Suprapubic skin (tissue), 4 donors: ENCODE data around the gene EIF4E3. TPM values are rescaled to one million over a fixed set of nuclear protein-coding genes. Genes with fewer than 3 reads are reported as not detected.

Experiments
- DNase-seq, 2 donors: peaks; one replicate each; pipeline ENCODE4 v3.0.0-alpha.2; 2019; ENCODE audit warnings: low spot score in 2 of 2
- H3K27ac ChIP-seq: fragments of 200-600 bp; sonication (generic); one replicate; pipeline ENCODE4 v1.5.1; 2019
- H3K27me3 ChIP-seq: fragments of 200-600 bp; sonication (generic); one replicate; pipeline ENCODE4 v1.5.1; 2019
- H3K36me3 ChIP-seq: fragments of 200-600 bp; sonication (generic); one replicate; pipeline ENCODE4 v1.5.1; 2019
- H3K4me1 ChIP-seq: fragments of 200-600 bp; sonication (generic); one replicate; pipeline ENCODE4 v1.5.1; 2019
- H3K4me3 ChIP-seq: fragments of 200-600 bp; sonication (generic); one replicate; pipeline ENCODE4 v1.5.1; 2019; ENCODE audit warnings: mild to moderate bottlenecking
- H3K9me3 ChIP-seq: fragments of 200-600 bp; sonication (generic); one replicate; pipeline ENCODE4 v1.5.1; 2019
- CTCF ChIP-seq, 2 donors: fragments of 200-600 bp in 1 of 2; fragments of 450-650 bp in 1 of 2; sonication (generic) in 1 of 2; IDR thresholded peaks; one replicate each; pipeline ENCODE4 v1.5.1; 2016 to 2019; ENCODE audit warnings: antibody characterized with exemption in 2 of 2, mild to moderate bottlenecking in 1 of 2, moderate library complexity in 1 of 2
- EP300 ChIP-seq: sonication (generic); formaldehyde crosslinking; IDR thresholded peaks from one replicate; pipeline ENCODE4 v1.6.1; 2017; ENCODE audit warnings: antibody characterized with exemption
- POLR2A ChIP-seq, 2 donors: fragments of 450-650 bp; IDR thresholded peaks; one replicate each; pipeline ENCODE4 v1.6.1; 2017; ENCODE audit warnings: antibody characterized with exemption in 2 of 2, mild to moderate bottlenecking in 2 of 2, moderate library complexity in 2 of 2
- POLR2AphosphoS5 ChIP-seq, 3 donors: sonication (generic); formaldehyde crosslinking; IDR thresholded peaks; one replicate each; pipeline ENCODE4 v1.6.1; 2017; ENCODE audit warnings: antibody characterized with exemption in 3 of 3
- WGBS: methylation state at CpG from one replicate; pipeline ENCODE4 v1.1.5; 2018; 5-methylcytosine and 5-hydroxymethylcytosine counted together
- total RNA-seq, 4 donors: library from RNA; depleted of rRNA; stranded (reverse); fragments of >200 nt; gene quantifications; one replicate each; pipeline ENCODE4 v1.1.0, GENCODE V29; 2016

The EIF4E3 gene
- total RNA-seq, 4 donors from 2014 or later = 12.7 to 23.5 (median 16.0) TPM

- Histone ChIP-seq H3K9me3 (no peaks in the 10 kb centered on the region), H3K4me3 (no peak overlapping the region), H3K27me3 (no peaks in the 10 kb centered on the region), H3K4me1 (peaks cover 3% of the 10 kb centered on the region), H3K36me3 (no peaks in the 10 kb centered on the region), H3K27ac (no peak overlapping the region)
- TF ChIP-seq POLR2AphosphoS5 (IDR thresholded peaks at IDR 0.05) (no peak), CTCF (IDR thresholded peaks at IDR 0.05) (no peak), EP300 (no peak)
- WGBS = 83% methylated on average over 6 of the region's 6 CpGs
- DNase-seq = no peak
These were observed 73.6 kb downstream of the EIF4E3 start for GRCh38 chr3:71651625-71652024.

GRCh38 chr3:71650372-71650771 is 74.8 kb downstream of the EIF4E3 start:
- WGBS = 88% methylated on average over 5 of the region's 5 CpGs

GRCh38 chr3:71649757-71650156 is 75.4 kb downstream of the EIF4E3 start:
- H3K27ac ChIP-seq = no peak overlapping the region
- H3K9me3 ChIP-seq = no peaks in the 10 kb centered on the region
- peaks cover 3% of the 10 kb centered on the region for H3K4me1 ChIP-seq
- H3K27me3 ChIP-seq = no peaks in the 10 kb centered on the region
- TF ChIP-seq EP300 = no peak
- TF ChIP-seq POLR2A (IDR thresholded peaks at IDR 0.05) = no peak
- no peak for TF ChIP-seq POLR2AphosphoS5 (IDR thresholded peaks at IDR 0.05)
- TF ChIP-seq CTCF (IDR thresholded peaks at IDR 0.05) = no peak
- no peaks in the 10 kb centered on the region for H3K36me3 ChIP-seq
- no peak for DNase-seq
- H3K4me3 ChIP-seq = no peak overlapping the region
- WGBS = 88% methylated on average over 6 of the region's 6 CpGs

More at GRCh38 chr3:71650372-71650771, 74.8 kb downstream of the EIF4E3 start:
- Histone ChIP-seq H3K9me3 (no peaks in the 10 kb centered on the region), H3K27ac (no peak overlapping the region), H3K4me3 (no peak overlapping the region), H3K27me3 (no peaks in the 10 kb centered on the region), H3K36me3 (no peaks in the 10 kb centered on the region), H3K4me1 (peaks cover 3% of the 10 kb centered on the region)
- TF ChIP-seq EP300 (no peak), POLR2AphosphoS5 (IDR thresholded peaks at IDR 0.05) (no peak), CTCF (IDR thresholded peaks at IDR 0.05) (no peak), POLR2A (IDR thresholded peaks at IDR 0.05) (no peak)
- DNase-seq = no peak

GRCh38 chr3:71647751-71648150 is 77.5 kb downstream of the EIF4E3 start:
- Histone ChIP-seq H3K9me3 (no peaks in the 10 kb centered on the region), H3K27me3 (no peaks in the 10 kb centered on the region), H3K4me3 (no peak overlapping the region), H3K27ac (no peak overlapping the region), H3K4me1 (peaks cover 2% of the 10 kb centered on the region), H3K36me3 (no peaks in the 10 kb centered on the region)
- 50% methylated on average over 3 of the region's 3 CpGs for WGBS
- DNase-seq = no peak
- TF ChIP-seq POLR2AphosphoS5 (IDR thresholded peaks at IDR 0.05) = no peak
- TF ChIP-seq EP300 = no peak
- TF ChIP-seq CTCF (IDR thresholded peaks at IDR 0.05) = no peak
- no peak for TF ChIP-seq POLR2A (IDR thresholded peaks at IDR 0.05)

GRCh38 chr3:71646971-71647370 is 78.2 kb downstream of the EIF4E3 start:
- no peaks in the 10 kb centered on the region for H3K27me3 ChIP-seq
- H3K4me1 ChIP-seq = no peaks in the 10 kb centered on the region
- no peak for TF ChIP-seq EP300
- no peak for TF ChIP-seq POLR2AphosphoS5 (IDR thresholded peaks at IDR 0.05)
- TF ChIP-seq CTCF (IDR thresholded peaks at IDR 0.05) = no peak
- TF ChIP-seq POLR2A (IDR thresholded peaks at IDR 0.05) = no peak
- no peak overlapping the region for H3K27ac ChIP-seq
- no peak overlapping the region for H3K4me3 ChIP-seq
- H3K36me3 ChIP-seq = no peaks in the 10 kb centered on the region
- no peak for DNase-seq
- H3K9me3 ChIP-seq = no peaks in the 10 kb centered on the region
